HEK293 (cell line): ENCODE measurements around the gene ARL14.

ENCODE experiments used
- CTCF ChIA-PET: fragments of 350-600 bp; formaldehyde crosslinking; extraction: SDS; loops from one replicate; lab custom pipeline; 2021; ENCODE audit warnings: antibody characterized with exemption; lab: Yijun Ruan, JAX
- POLR2A ChIA-PET: fragments of 300-600 bp; formaldehyde crosslinking; extraction: SDS; loops from one replicate; lab custom pipeline; 2020; ENCODE audit warnings: antibody characterized with exemption, inconsistent platforms; lab: Yijun Ruan, JAX
- H3K27ac ChIP-seq: fragments of 200-500 bp; sonication (Bioruptor generic); 2 replicates; pipeline ENCODE4 v1.5.1; 2014; ENCODE audit warnings: low read depth, low read length, control low read depth, inconsistent platforms; ENCODE audit errors: extremely low read depth
- H3K36me3 ChIP-seq, 2 experiments: fragments of 200-500 bp in 1 of 2; sonication (Bioruptor generic) in 1 of 2; 1 replicate in 1 of 2; 2 replicates in 1 of 2; pipeline ENCODE4 v1.5.1; 2014 to 2017; ENCODE audit warnings: inconsistent platforms in 2 of 2, low read length in 2 of 2; ENCODE audit not compliant: control insufficient read depth in 2 of 2, insufficient read depth in 1 of 2
- H3K4me1 ChIP-seq: fragments of 200-500 bp; sonication (Bioruptor generic); 2 replicates; pipeline ENCODE4 v1.5.1; 2014; ENCODE audit warnings: mild to moderate bottlenecking, low read length, inconsistent platforms; ENCODE audit not compliant: control insufficient read depth, insufficient read depth
- H3K4me3 ChIP-seq: 2 replicates; pipeline ENCODE4 v1.5.1; 2011; ENCODE audit warnings: low read depth, mild to moderate bottlenecking, control low read depth, low read length, moderate library complexity
- H3K9me3 ChIP-seq: fragments of 200-500 bp; sonication (Bioruptor generic); 2 replicates; pipeline ENCODE4 v1.5.1; 2014; ENCODE audit warnings: low read depth, low read length, inconsistent platforms; ENCODE audit not compliant: control insufficient read depth, insufficient read depth
- FEZF1 ChIP-seq: fragments of 450-650 bp; formaldehyde crosslinking; IDR thresholded peaks from 2 replicates; pipeline ENCODE4 v1.5.1; 2016; ENCODE audit warnings: missing biosample characterization, missing genetic modification characterization
- GLI4 ChIP-seq: fragments of 450-650 bp; formaldehyde crosslinking; IDR thresholded peaks from 2 replicates; pipeline ENCODE4 v1.5.1; 2016; ENCODE audit warnings: missing biosample characterization, missing genetic modification characterization
- KLF7 ChIP-seq: fragments of 450-650 bp; formaldehyde crosslinking; IDR thresholded peaks from 2 replicates; pipeline ENCODE4 v1.5.1; 2016; ENCODE audit warnings: missing biosample characterization, missing genetic modification characterization, borderline replicate concordance
- KLF8 ChIP-seq: fragments of 450-650 bp; formaldehyde crosslinking; IDR thresholded peaks from 2 replicates; pipeline ENCODE4 v1.5.1; 2016; ENCODE audit warnings: missing biosample characterization, missing genetic modification characterization
- KLF9 ChIP-seq: fragments of 450-650 bp; formaldehyde crosslinking; IDR thresholded peaks from 2 replicates; pipeline ENCODE4 v1.5.1; 2016; ENCODE audit warnings: missing biosample characterization, missing genetic modification characterization, low read depth
- MEIS1 ChIP-seq: sonication (generic); formaldehyde crosslinking; IDR thresholded peaks from 2 replicates; pipeline ENCODE4 v1.8.1; 2022; ENCODE audit warnings: missing genetic modification reagents, mild to moderate bottlenecking, borderline replicate concordance
- MZF1 ChIP-seq: fragments of 450-650 bp; formaldehyde crosslinking; IDR thresholded peaks from 2 replicates; pipeline ENCODE4 v1.5.1; 2017; ENCODE audit warnings: missing biosample characterization, missing genetic modification characterization, borderline replicate concordance
- OSR2 ChIP-seq: fragments of 450-650 bp; formaldehyde crosslinking; IDR thresholded peaks from 2 replicates; pipeline ENCODE4 v1.5.1; 2016; ENCODE audit warnings: missing biosample characterization, missing genetic modification characterization
- ZBTB1 ChIP-seq: fragments of 450-650 bp; formaldehyde crosslinking; IDR thresholded peaks from 2 replicates; pipeline ENCODE4 v1.5.1; 2016; ENCODE audit warnings: missing biosample characterization, missing genetic modification characterization
- ZBTB48 ChIP-seq: fragments of 450-650 bp; formaldehyde crosslinking; IDR thresholded peaks from 2 replicates; pipeline ENCODE4 v1.5.1; 2016; ENCODE audit warnings: missing biosample characterization, missing genetic modification characterization
- ZBTB8A ChIP-seq: fragments of 450-650 bp; formaldehyde crosslinking; IDR thresholded peaks from 2 replicates; pipeline ENCODE4 v1.5.1; 2016; ENCODE audit warnings: missing biosample characterization, missing genetic modification characterization
- ZNF112 ChIP-seq: fragments of 450-650 bp; formaldehyde crosslinking; IDR thresholded peaks from 2 replicates; pipeline ENCODE4 v1.5.0; 2017; ENCODE audit warnings: missing biosample characterization, missing genetic modification characterization
- ZNF302 ChIP-seq: fragments of 450-650 bp; formaldehyde crosslinking; IDR thresholded peaks from 2 replicates; pipeline ENCODE4 v1.5.1; 2016; ENCODE audit warnings: missing biosample characterization, missing genetic modification characterization, low read depth
- ZNF416 ChIP-seq: fragments of 450-650 bp; formaldehyde crosslinking; IDR thresholded peaks from 2 replicates; pipeline ENCODE4 v1.5.1; 2016; ENCODE audit warnings: missing biosample characterization, missing genetic modification characterization
- ZNF514 ChIP-seq: fragments of 450-650 bp; formaldehyde crosslinking; IDR thresholded peaks from 2 replicates; pipeline ENCODE4 v1.5.1; 2016; ENCODE audit warnings: missing biosample characterization, missing genetic modification characterization
- ZNF626 ChIP-seq: fragments of 450-650 bp; sonication (Bioruptor Pico); formaldehyde crosslinking; IDR thresholded peaks from 2 replicates; pipeline ENCODE4 v1.5.1; 2018; ENCODE audit warnings: missing biosample characterization, missing genetic modification characterization, inconsistent platforms
- ZNF785 ChIP-seq: fragments of 450-650 bp; formaldehyde crosslinking; IDR thresholded peaks from 2 replicates; pipeline ENCODE4 v1.5.1; 2016; ENCODE audit warnings: missing biosample characterization, missing genetic modification characterization
- ZNF830 ChIP-seq: fragments of 450-650 bp; IDR thresholded peaks from 2 replicates; pipeline ENCODE4 v1.5.0; 2018; ENCODE audit warnings: missing biosample characterization, missing genetic modification characterization, low read depth, mild to moderate bottlenecking, moderate library complexity
- ZNF843 ChIP-seq: fragments of 450-650 bp; formaldehyde crosslinking; IDR thresholded peaks from 2 replicates; pipeline ENCODE4 v1.5.1; 2016; ENCODE audit warnings: missing biosample characterization, missing genetic modification characterization
- ZSCAN30 ChIP-seq: fragments of 450-650 bp; IDR thresholded peaks from 2 replicates; pipeline ENCODE4 v1.5.1; 2018; ENCODE audit warnings: missing biosample characterization, mild to moderate bottlenecking, missing genetic modification characterization, moderate library complexity
- TF ChIP-seq, protein P1 (sequence below): fragments of 450-650 bp; formaldehyde crosslinking; IDR thresholded peaks from 2 replicates; pipeline ENCODE4 v1.5.1; 2016; ENCODE audit warnings: missing biosample characterization, missing genetic modification characterization
- TF ChIP-seq, protein P2 (sequence below): fragments of 450-650 bp; formaldehyde crosslinking; IDR thresholded peaks from 2 replicates; pipeline ENCODE4; 2016; ENCODE audit warnings: missing biosample characterization, missing genetic modification characterization
- TF ChIP-seq, protein P3 (sequence below): fragments of 450-650 bp; formaldehyde crosslinking; IDR thresholded peaks from 2 replicates; pipeline ENCODE4 v1.5.1; 2016; ENCODE audit warnings: missing biosample characterization, missing genetic modification characterization
- TF ChIP-seq, protein P4 (sequence below): fragments of 450-650 bp; formaldehyde crosslinking; IDR thresholded peaks from 2 replicates; pipeline ENCODE4 v1.5.1; 2017; ENCODE audit warnings: missing biosample characterization, missing genetic modification characterization
- TF ChIP-seq, protein P5 (sequence below): fragments of 450-650 bp; formaldehyde crosslinking; IDR thresholded peaks from 2 replicates; pipeline ENCODE4 v1.5.1; 2017; ENCODE audit warnings: missing biosample characterization, missing genetic modification characterization
- TF ChIP-seq, protein P6 (sequence below): fragments of 450-650 bp; IDR thresholded peaks from 2 replicates; pipeline ENCODE4 v1.5.1; 2018; ENCODE audit warnings: missing biosample characterization, mild to moderate bottlenecking, missing genetic modification characterization
- TF ChIP-seq, protein P7 (sequence below): fragments of 450-650 bp; formaldehyde crosslinking; IDR thresholded peaks from 2 replicates; pipeline ENCODE4 v1.5.1; 2017; ENCODE audit warnings: missing biosample characterization, missing genetic modification characterization

ARL14 gene

DNA sequence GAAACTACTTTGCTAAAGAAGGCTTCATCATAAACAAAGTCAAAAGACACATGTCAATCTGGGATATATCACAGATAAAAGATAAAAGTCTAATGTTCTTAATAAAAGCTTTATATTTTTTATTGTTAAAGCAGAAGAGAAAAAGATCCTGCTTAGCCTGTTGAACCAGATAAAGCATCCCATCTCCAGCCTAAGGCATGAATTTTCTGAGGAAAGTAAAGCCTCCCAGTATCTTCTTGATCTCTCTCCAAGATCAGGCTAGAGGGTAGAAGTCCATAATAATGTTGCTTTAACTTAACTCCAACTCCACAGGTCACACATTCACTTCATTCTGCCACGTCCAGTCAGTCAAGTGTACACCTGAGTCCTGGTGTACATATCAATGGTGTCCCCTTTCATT lies 14.2 kb downstream of the ARL14 start:
- POLR2A ChIA-PET, result interaction anchor here (0.7 kb wide), 1 partner anchor 62 kb away, joined by 4 read pairs; no protein-coding TSS in a partner anchor
- CTCF ChIA-PET, result no interaction called here
- Histone ChIP-seq H3K4me3 (no peak overlapping the region), H3K4me1 (no peaks in the 10 kb centered on the region), H3K36me3 (no peaks in the 10 kb centered on the region), H3K9me3 (no peaks in the 10 kb centered on the region), H3K27ac (no peak overlapping the region)
- TF ChIP-seq KLF9 (tag by site-specific recombination), result no peak
- no peak for TF ChIP-seq MEIS1 (CRISPR knock-in tag)
- TF ChIP-seq ZBTB1 (tag by site-specific recombination), result no peak
- TF ChIP-seq ZBTB8A (tag by site-specific recombination), result no peak
- no peak for TF ChIP-seq ZNF416 (tag by site-specific recombination)
- TF ChIP-seq ZSCAN30 (tag by site-specific recombination), result no peak
- TF ChIP-seq, protein P1, sequence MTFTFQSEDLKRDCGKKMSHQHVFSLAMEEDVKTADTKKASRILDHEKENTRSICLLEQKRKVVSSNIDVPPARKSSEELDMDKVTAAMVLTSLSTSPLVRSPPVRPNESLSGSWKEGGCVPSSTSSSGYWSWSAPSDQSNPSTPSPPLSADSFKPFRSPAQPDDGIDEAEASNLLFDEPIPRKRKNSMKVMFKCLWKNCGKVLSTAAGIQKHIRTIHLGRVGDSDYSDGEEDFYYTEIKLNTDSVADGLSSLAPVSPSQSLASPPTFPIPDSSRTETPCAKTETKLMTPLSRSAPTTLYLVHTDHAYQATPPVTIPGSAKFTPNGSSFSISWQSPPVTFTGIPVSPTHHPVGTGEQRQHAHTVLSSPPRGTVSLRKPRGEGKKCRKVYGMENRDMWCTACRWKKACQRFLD, result no peak
- no peak for TF ChIP-seq ZNF785 (tag by site-specific recombination)
- TF ChIP-seq ZNF514 (tag by site-specific recombination), result no peak
- TF ChIP-seq GLI4 (tag by site-specific recombination), result no peak
- TF ChIP-seq MZF1 (tag by site-specific recombination), result no peak
- TF ChIP-seq, protein P2, sequence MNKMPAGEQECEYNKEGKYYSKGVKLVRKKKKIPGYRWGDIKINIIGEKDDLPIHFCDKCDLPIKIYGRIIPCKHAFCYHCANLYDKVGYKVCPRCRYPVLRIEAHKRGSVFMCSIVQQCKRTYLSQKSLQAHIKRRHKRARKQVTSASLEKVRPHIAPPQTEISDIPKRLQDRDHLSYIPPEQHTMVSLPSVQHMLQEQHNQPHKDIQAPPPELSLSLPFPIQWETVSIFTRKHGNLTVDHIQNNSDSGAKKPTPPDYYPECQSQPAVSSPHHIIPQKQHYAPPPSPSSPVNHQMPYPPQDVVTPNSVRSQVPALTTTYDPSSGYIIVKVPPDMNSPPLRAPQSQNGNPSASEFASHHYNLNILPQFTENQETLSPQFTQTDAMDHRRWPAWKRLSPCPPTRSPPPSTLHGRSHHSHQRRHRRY (tag by site-specific recombination), result no peak
- TF ChIP-seq ZNF830 (tag by site-specific recombination), result no peak
- no peak for TF ChIP-seq ZNF626 (tag by site-specific recombination)
- no peak for TF ChIP-seq ZBTB48 (tag by site-specific recombination)
- no peak for TF ChIP-seq KLF8 (tag by site-specific recombination)
- TF ChIP-seq ZNF302 (tag by site-specific recombination), result no peak
- TF ChIP-seq, protein P3, sequence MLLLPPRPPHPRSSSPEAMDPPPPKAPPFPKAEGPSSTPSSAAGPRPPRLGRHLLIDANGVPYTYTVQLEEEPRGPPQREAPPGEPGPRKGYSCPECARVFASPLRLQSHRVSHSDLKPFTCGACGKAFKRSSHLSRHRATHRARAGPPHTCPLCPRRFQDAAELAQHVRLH (tag by site-specific recombination), result no peak

DNA sequence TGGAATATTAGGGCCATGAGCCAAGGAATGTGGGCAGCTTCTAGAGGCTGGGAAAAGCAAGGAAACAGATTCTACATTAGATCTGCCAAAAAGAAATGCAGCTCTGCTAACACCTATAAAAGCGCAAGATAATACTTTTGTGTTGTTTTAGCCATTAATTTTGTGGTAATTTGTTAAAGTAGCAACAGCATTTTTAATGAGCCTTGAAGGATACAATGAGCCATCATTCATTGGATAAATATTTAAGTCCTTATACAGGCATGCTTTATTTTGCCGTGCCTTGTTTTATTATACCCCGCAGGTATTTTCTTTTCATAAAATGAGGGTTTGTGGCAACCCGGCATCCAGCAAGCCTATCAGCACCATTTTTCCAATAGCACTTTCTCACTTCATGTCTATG lies 15.0 kb downstream of the ARL14 start:
- Histone ChIP-seq H3K4me3 (no peak overlapping the region), H3K4me1 (no peaks in the 10 kb centered on the region), H3K36me3 (no peaks in the 10 kb centered on the region), H3K27ac (no peak overlapping the region), H3K9me3 (no peaks in the 10 kb centered on the region)
- ChIA-PET CTCF (interaction anchor here (0.7 kb wide), 2 partner anchors 10 to 196 kb away, joined by 3 to 4 read pairs; no protein-coding TSS in a partner anchor), POLR2A (no interaction called here)
- TF ChIP-seq ZNF112 (tag by site-specific recombination), result no peak
- peak; percentile 21; the same call in 1 of the 2 replicates for TF ChIP-seq KLF7
- TF ChIP-seq MEIS1 (CRISPR knock-in tag), result no peak
- TF ChIP-seq FEZF1 (tag by site-specific recombination), result peak; percentile 90
- peak; percentile 89 for TF ChIP-seq ZNF843 (tag by site-specific recombination)
- TF ChIP-seq OSR2, result peak; percentile 73; the same call in 1 of the 2 replicates
- TF ChIP-seq, protein P4, sequence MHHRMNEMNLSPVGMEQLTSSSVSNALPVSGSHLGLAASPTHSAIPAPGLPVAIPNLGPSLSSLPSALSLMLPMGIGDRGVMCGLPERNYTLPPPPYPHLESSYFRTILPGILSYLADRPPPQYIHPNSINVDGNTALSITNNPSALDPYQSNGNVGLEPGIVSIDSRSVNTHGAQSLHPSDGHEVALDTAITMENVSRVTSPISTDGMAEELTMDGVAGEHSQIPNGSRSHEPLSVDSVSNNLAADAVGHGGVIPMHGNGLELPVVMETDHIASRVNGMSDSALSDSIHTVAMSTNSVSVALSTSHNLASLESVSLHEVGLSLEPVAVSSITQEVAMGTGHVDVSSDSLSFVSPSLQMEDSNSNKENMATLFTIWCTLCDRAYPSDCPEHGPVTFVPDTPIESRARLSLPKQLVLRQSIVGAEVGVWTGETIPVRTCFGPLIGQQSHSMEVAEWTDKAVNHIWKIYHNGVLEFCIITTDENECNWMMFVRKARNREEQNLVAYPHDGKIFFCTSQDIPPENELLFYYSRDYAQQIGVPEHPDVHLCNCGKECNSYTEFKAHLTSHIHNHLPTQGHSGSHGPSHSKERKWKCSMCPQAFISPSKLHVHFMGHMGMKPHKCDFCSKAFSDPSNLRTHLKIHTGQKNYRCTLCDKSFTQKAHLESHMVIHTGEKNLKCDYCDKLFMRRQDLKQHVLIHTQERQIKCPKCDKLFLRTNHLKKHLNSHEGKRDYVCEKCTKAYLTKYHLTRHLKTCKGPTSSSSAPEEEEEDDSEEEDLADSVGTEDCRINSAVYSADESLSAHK (tag by site-specific recombination), result peak; percentile 55
- TF ChIP-seq, protein P5, sequence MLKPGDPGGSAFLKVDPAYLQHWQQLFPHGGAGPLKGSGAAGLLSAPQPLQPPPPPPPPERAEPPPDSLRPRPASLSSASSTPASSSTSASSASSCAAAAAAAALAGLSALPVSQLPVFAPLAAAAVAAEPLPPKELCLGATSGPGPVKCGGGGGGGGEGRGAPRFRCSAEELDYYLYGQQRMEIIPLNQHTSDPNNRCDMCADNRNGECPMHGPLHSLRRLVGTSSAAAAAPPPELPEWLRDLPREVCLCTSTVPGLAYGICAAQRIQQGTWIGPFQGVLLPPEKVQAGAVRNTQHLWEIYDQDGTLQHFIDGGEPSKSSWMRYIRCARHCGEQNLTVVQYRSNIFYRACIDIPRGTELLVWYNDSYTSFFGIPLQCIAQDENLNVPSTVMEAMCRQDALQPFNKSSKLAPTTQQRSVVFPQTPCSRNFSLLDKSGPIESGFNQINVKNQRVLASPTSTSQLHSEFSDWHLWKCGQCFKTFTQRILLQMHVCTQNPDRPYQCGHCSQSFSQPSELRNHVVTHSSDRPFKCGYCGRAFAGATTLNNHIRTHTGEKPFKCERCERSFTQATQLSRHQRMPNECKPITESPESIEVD (tag by site-specific recombination), result peak; percentile 80
- TF ChIP-seq, protein P6, sequence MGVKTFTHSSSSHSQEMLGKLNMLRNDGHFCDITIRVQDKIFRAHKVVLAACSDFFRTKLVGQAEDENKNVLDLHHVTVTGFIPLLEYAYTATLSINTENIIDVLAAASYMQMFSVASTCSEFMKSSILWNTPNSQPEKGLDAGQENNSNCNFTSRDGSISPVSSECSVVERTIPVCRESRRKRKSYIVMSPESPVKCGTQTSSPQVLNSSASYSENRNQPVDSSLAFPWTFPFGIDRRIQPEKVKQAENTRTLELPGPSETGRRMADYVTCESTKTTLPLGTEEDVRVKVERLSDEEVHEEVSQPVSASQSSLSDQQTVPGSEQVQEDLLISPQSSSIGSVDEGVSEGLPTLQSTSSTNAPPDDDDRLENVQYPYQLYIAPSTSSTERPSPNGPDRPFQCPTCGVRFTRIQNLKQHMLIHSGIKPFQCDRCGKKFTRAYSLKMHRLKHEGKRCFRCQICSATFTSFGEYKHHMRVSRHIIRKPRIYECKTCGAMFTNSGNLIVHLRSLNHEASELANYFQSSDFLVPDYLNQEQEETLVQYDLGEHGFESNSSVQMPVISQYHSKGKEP (tag by site-specific recombination), result peak; percentile 58; the same call in 1 of the 2 replicates
- TF ChIP-seq, protein P7, sequence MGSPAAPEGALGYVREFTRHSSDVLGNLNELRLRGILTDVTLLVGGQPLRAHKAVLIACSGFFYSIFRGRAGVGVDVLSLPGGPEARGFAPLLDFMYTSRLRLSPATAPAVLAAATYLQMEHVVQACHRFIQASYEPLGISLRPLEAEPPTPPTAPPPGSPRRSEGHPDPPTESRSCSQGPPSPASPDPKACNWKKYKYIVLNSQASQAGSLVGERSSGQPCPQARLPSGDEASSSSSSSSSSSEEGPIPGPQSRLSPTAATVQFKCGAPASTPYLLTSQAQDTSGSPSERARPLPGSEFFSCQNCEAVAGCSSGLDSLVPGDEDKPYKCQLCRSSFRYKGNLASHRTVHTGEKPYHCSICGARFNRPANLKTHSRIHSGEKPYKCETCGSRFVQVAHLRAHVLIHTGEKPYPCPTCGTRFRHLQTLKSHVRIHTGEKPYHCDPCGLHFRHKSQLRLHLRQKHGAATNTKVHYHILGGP (tag by site-specific recombination), result peak; percentile 80
